H1 (cell line): ENCODE data around the gene PRDM15. TPM values are rescaled to one million over a fixed set of nuclear protein-coding genes. Genes with fewer than 3 reads are reported as not detected.

Source experiments
- CTCF ChIA-PET: fragments of 300-600 bp; sonication (Branson Sonifier 250); formaldehyde crosslinking; loops from one replicate; lab custom pipeline; 2021; ENCODE audit not compliant: partially characterized antibody; lab: Charles Lee
- POLR2A ChIA-PET: fragments of 300-600 bp; sonication (Branson Sonifier 250); formaldehyde crosslinking; loops from one replicate; lab custom pipeline; 2021; ENCODE audit warnings: inconsistent platforms; ENCODE audit not compliant: partially characterized antibody; lab: Charles Lee
- DNase-seq, 2 experiments: peaks; one replicate each; pipeline versions ENCODE4 v3.0.0 to v3.0.0-alpha.2; 2010 to 2022; ENCODE audit warnings: low spot score in 2 of 2, low read depth in 1 of 2, mixed read lengths in 1 of 2
- FAIRE-seq: peaks from 2 replicates; lab custom pipeline; 2011; peaks lifted over from hg19 to GRCh38; lab: Jason Lieb, UNC
- H2AFZ ChIP-seq: 2 replicates; pipeline ENCODE4 v1.8.1; 2012; ENCODE audit warnings: low read length, inconsistent platforms
- H2AK5ac ChIP-seq: 2 replicates; pipeline ENCODE4 v1.6.1; 2013; ENCODE audit warnings: low read depth, low read length
- H2BK120ac ChIP-seq: replicated peaks from 2 replicates; pipeline ENCODE3; 2013; ENCODE audit warnings: low read depth, low read length, inconsistent platforms
- H2BK12ac ChIP-seq: 2 replicates; pipeline ENCODE4 v1.6.1; 2013; ENCODE audit warnings: low read depth, low read length
- H2BK15ac ChIP-seq: 2 replicates; pipeline ENCODE4 v1.6.1; 2013; ENCODE audit warnings: low read length
- H2BK20ac ChIP-seq: 2 replicates; pipeline ENCODE4 v1.6.1; 2013; ENCODE audit warnings: low read length
- H2BK5ac ChIP-seq: 2 replicates; pipeline ENCODE4 v1.6.1; 2013; ENCODE audit warnings: low read depth, low read length
- H3K14ac ChIP-seq: 2 replicates; pipeline ENCODE4 v1.6.1; 2013; ENCODE audit warnings: inconsistent platforms; ENCODE audit not compliant: insufficient read length
- H3K18ac ChIP-seq: 2 replicates; pipeline ENCODE4 v1.6.1; 2013; ENCODE audit warnings: low read length; ENCODE audit errors: extremely low read depth
- H3K23ac ChIP-seq: 2 replicates; pipeline ENCODE4 v1.6.1; 2013; ENCODE audit warnings: inconsistent platforms; ENCODE audit not compliant: insufficient read length
- H3K23me2 ChIP-seq: 2 replicates; pipeline ENCODE4 v1.6.1; 2013; ENCODE audit warnings: low read depth, low read length
- H3K27ac ChIP-seq: 2 replicates; pipeline ENCODE4 v1.6.1; 2011; ENCODE audit warnings: low read depth, low read length, inconsistent platforms
- H3K27me3 ChIP-seq, 4 experiments: replicated peaks in 1 of 4; 1 replicate in 1 of 4; 2 replicates in 3 of 4; pipeline versions ENCODE4 v1.6.1 to v1.8.1; 2011 to 2013; ENCODE audit warnings: low read length in 3 of 4, mild to moderate bottlenecking in 3 of 4, inconsistent platforms in 2 of 4, mixed read lengths in 2 of 4, moderate library complexity in 1 of 4; ENCODE audit not compliant: control insufficient read depth in 3 of 4, insufficient read depth in 3 of 4; ENCODE audit errors: extremely low read depth in 1 of 4
- H3K36me3 ChIP-seq, 4 experiments: 2 replicates each; pipeline versions ENCODE4 v1.6.1 to v1.8.1; 2011 to 2013; ENCODE audit warnings: mild to moderate bottlenecking in 4 of 4, low read length in 3 of 4, moderate library complexity in 2 of 4, control low read depth in 1 of 4, inconsistent platforms in 1 of 4; ENCODE audit not compliant: insufficient read depth in 4 of 4, control insufficient read depth in 2 of 4
- H3K4ac ChIP-seq: replicated peaks from 2 replicates; pipeline ENCODE3; 2013; ENCODE audit warnings: low read length, low read depth, mixed read lengths, inconsistent platforms; ENCODE audit not compliant: insufficient read length
- H3K4me1 ChIP-seq, 4 experiments: replicated peaks in 1 of 4; 1 replicate in 1 of 4; 2 replicates in 3 of 4; pipeline versions ENCODE4 v1.6.1 to v1.8.1; 2011 to 2013; ENCODE audit warnings: low read length in 3 of 4, inconsistent platforms in 2 of 4, mixed read lengths in 1 of 4; ENCODE audit not compliant: insufficient read depth in 4 of 4, control insufficient read depth in 3 of 4
- H3K4me2 ChIP-seq, 2 experiments: 2 replicates each; pipeline versions ENCODE4 v1.6.1 to v1.8.1; 2011 to 2013; ENCODE audit warnings: low read depth in 2 of 2, low read length in 2 of 2, control low read depth in 1 of 2, inconsistent platforms in 1 of 2, mild to moderate bottlenecking in 1 of 2; ENCODE audit not compliant: insufficient read depth in 1 of 2
- H3K4me3 ChIP-seq, 4 experiments: fragments of 200-600, 300-600 bp in 1 of 4; sonication (generic), shearing (Covaris generic), sonication (Bioruptor Twin) in 1 of 4; 2 replicates each; pipeline versions ENCODE4 v1.5.1 to v1.8.1; 2011 to 2016; ENCODE audit warnings: low read length in 4 of 4, low read depth in 3 of 4, control low read depth in 2 of 4, inconsistent platforms in 2 of 4, mild to moderate bottlenecking in 2 of 4, mixed read lengths in 1 of 4, moderate library complexity in 1 of 4; ENCODE audit not compliant: insufficient read depth in 2 of 4; ENCODE audit errors: extremely low read depth in 1 of 4
- H3K56ac ChIP-seq: replicated peaks from 2 replicates; pipeline ENCODE3; 2013; ENCODE audit warnings: low read depth, mild to moderate bottlenecking, mixed read lengths, low read length, inconsistent platforms; ENCODE audit not compliant: insufficient read length
- H3K79me1 ChIP-seq: 2 replicates; pipeline ENCODE4 v1.6.1; 2013; ENCODE audit warnings: low read depth, low read length, control low read depth
- H3K79me2 ChIP-seq, 2 experiments: 2 replicates each; pipeline versions ENCODE4 v1.6.1 to v1.8.1; 2012 to 2013; ENCODE audit warnings: low read length in 2 of 2, mild to moderate bottlenecking in 2 of 2, inconsistent platforms in 1 of 2; ENCODE audit not compliant: insufficient read depth in 2 of 2, control insufficient read depth in 1 of 2
- H3K9ac ChIP-seq, 4 experiments: replicated peaks in 1 of 4; 1 replicate in 1 of 4; 2 replicates in 3 of 4; pipeline versions ENCODE4 v1.6.1 to v1.8.1; 2011 to 2013; ENCODE audit warnings: low read depth in 3 of 4, low read length in 3 of 4, control low read depth in 2 of 4, mild to moderate bottlenecking in 2 of 4, moderate library complexity in 2 of 4, inconsistent platforms in 1 of 4; ENCODE audit errors: extremely low read depth in 1 of 4
- H3K9me3 ChIP-seq, 2 experiments: 2 replicates each; pipeline versions ENCODE4 v1.6.1 to v1.8.1; 2012 to 2013; ENCODE audit warnings: mild to moderate bottlenecking in 2 of 2, moderate library complexity in 2 of 2, control low read depth in 1 of 2, inconsistent platforms in 1 of 2, low read depth in 1 of 2, low read length in 1 of 2, mixed read lengths in 1 of 2; ENCODE audit not compliant: insufficient read depth in 2 of 2
- H4K20me1 ChIP-seq, 2 experiments: replicated peaks in 1 of 2; 2 replicates each; pipeline versions ENCODE3 to v1.8.1; 2011 to 2013; ENCODE audit warnings: inconsistent platforms in 2 of 2, low read length in 2 of 2, mild to moderate bottlenecking in 1 of 2; ENCODE audit not compliant: insufficient read depth in 2 of 2, control insufficient read depth in 1 of 2
- H4K5ac ChIP-seq: 2 replicates; pipeline ENCODE4 v1.6.1; 2013; ENCODE audit warnings: low read length, low read depth, mixed read lengths, inconsistent platforms; ENCODE audit not compliant: insufficient read length
- H4K8ac ChIP-seq: 2 replicates; pipeline ENCODE4 v1.8.0; 2013; ENCODE audit warnings: mild to moderate bottlenecking, moderate library complexity, low read length, inconsistent platforms; ENCODE audit not compliant: insufficient read depth; ENCODE audit errors: extremely low read depth
- H4K91ac ChIP-seq: replicated peaks from 2 replicates; pipeline ENCODE3; 2013; ENCODE audit warnings: low read length, mixed read lengths, inconsistent platforms; ENCODE audit not compliant: insufficient read length
- BRCA1 ChIP-seq: IDR thresholded peaks from 2 replicates; pipeline ENCODE4 v1.6.1; 2012; ENCODE audit warnings: low read depth, low read length, improper control_type of control experiment
- CHD2 ChIP-seq: IDR thresholded peaks from 2 replicates; pipeline ENCODE4 v1.6.1; 2012; ENCODE audit warnings: low read length, improper control_type of control experiment
- CREB1 ChIP-seq: IDR thresholded peaks from 2 replicates; pipeline ENCODE4 v1.6.1; 2012; ENCODE audit warnings: inconsistent platforms
- CTBP2 ChIP-seq: IDR thresholded peaks from 2 replicates; pipeline ENCODE4 v1.7.0; 2011; ENCODE audit warnings: borderline replicate concordance, mild to moderate bottlenecking, moderate library complexity, mixed read lengths, low read length; ENCODE audit not compliant: insufficient read depth, insufficient read length
- EGR1 ChIP-seq: IDR thresholded peaks from 2 replicates; pipeline ENCODE4 v1.6.1; 2011; ENCODE audit warnings: low read depth, low read length, borderline replicate concordance
- EZH2 ChIP-seq: fragments of 200-600 bp; sonication (generic); IDR thresholded peaks from 2 replicates; pipeline ENCODE4 v1.7.1; 2012; ENCODE audit warnings: low read depth, mild to moderate bottlenecking, moderate library complexity, low read length, inconsistent platforms; ENCODE audit not compliant: severe bottlenecking
- HDAC2 ChIP-seq, 2 experiments: fragments of 300-600 bp in 1 of 2; sonication (generic) in 1 of 2; IDR thresholded peaks; 2 replicates each; pipeline ENCODE4 v1.6.1; 2011 to 2012; ENCODE audit warnings: low read depth in 2 of 2, low read length in 2 of 2, mild to moderate bottlenecking in 2 of 2, moderate library complexity in 2 of 2, borderline replicate concordance in 1 of 2, inconsistent platforms in 1 of 2
- HDAC6 ChIP-seq: IDR thresholded peaks from one replicate; pipeline ENCODE4 v1.7.1; 2012; ENCODE audit warnings: low read depth, mild to moderate bottlenecking, inconsistent platforms, low read length, moderate library complexity
- SAP30 ChIP-seq: fragments of 300-600 bp; sonication (generic); IDR thresholded peaks from 2 replicates; pipeline ENCODE4 v1.7.1; 2012; ENCODE audit warnings: low read length, moderate library complexity, mild to moderate bottlenecking, inconsistent platforms; ENCODE audit not compliant: insufficient read depth, insufficient replicate concordance
- SIX5 ChIP-seq: IDR thresholded peaks from 2 replicates; pipeline ENCODE4 v1.6.1; 2011; ENCODE audit warnings: mild to moderate bottlenecking, low read depth, low read length
- TCF12 ChIP-seq: IDR thresholded peaks from 2 replicates; pipeline ENCODE4 v1.6.1; 2011; ENCODE audit warnings: low read depth, mild to moderate bottlenecking, low read length
- TEAD4 ChIP-seq: IDR thresholded peaks from 2 replicates; pipeline ENCODE4 v1.6.1; 2012; ENCODE audit warnings: low read depth, low read length, inconsistent platforms, mixed read lengths
- ZNF274 ChIP-seq: IDR thresholded peaks from 2 replicates; pipeline ENCODE4 v1.7.0; 2012; ENCODE audit warnings: low read length, borderline replicate concordance; ENCODE audit errors: extremely low read depth
- WGBS, 2 experiments: shearing (Covaris generic) in 1 of 2; methylation state at CpG; one replicate each; pipeline versions ENCODE4 v1.1.6 to v1.1.7; 2013 to 2015; ENCODE audit warnings: low lambda C conversion rate in 2 of 2, mixed read lengths in 2 of 2, inconsistent platforms in 1 of 2, low coverage in 1 of 2, missing lambda C conversion rate in 1 of 2; ENCODE audit not compliant: insufficient replicate concordance in 2 of 2, insufficient coverage in 1 of 2, insufficient read length in 1 of 2; ENCODE audit errors: extremely low coverage in 1 of 2, missing lambda C conversion rate in 1 of 2; 5-methylcytosine and 5-hydroxymethylcytosine counted together
- polyA plus RNA-seq, 7 experiments: library from polyadenylated mRNA; depleted of rRNA in 3 of 7; stranded (reverse) in 5 of 7; unstranded in 2 of 7; fragments of >200 nt in 5 of 7; fragments of 200-250 nt in 2 of 7; gene quantifications; 1 replicate in 5 of 7; 2 replicates in 1 of 7; 4 replicates in 1 of 7; pipeline versions ENCODE4 v1.2.1 to v1.2.3, GENCODE V29; 2011 to 2013; ENCODE audit warnings: missing spikeins in 2 of 7, mixed read lengths in 2 of 7
- total RNA-seq: library from RNA; stranded (reverse); fragmentation: NEBNext Ultra II Directional; extraction: Animal tissue kit (Norgen Biotek cat#: 25700); gene quantifications from 2 replicates; pipeline ENCODE4 v1.2.1, GENCODE V29; 2021

The PRDM15 gene
- total and polyA plus RNA-seq, 2 of the 8 experiments (the other 6 are each of a cell fraction or from before 2014, with no cell fraction given) = 9.7 to 10.5 TPM

DNA sequence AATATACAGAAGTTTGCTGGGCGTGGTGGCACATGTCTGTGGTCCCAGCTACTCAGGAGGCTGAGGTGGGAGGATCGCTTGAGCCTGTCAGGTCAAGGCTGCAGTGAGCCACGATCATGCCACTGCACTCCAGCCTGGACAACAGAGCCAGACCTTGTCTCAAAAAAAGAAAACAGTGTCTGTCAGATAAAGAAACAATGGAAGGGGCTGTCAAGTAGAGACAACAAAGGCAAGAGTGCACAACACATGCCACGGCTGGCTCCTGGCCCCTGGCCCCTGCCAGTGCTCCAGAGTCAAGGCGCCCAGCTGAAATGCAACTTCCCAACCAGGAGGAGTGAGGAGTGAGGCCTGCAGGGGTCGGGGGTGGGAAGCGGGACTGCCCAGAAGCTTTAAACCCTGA, 32.6 kb downstream of the PRDM15 start:
- no peak overlapping the region for H2AFZ ChIP-seq
- no peak overlapping the region for H3K23ac ChIP-seq
- H3K4me3 ChIP-seq = no peak overlapping the region
- no peak overlapping the region for H3K18ac ChIP-seq
- no peaks in the 10 kb centered on the region for H3K79me2 ChIP-seq
- CTCF ChIA-PET = interaction anchor here (0.6 to 2.8 kb wide), 14 partner anchors 9 to 271 kb away, joined by 3 to 25 read pairs (median 4); no protein-coding TSS in a partner anchor
- POLR2A ChIA-PET = no interaction called here
- no peak overlapping the region for H3K4me2 ChIP-seq
- H3K23me2 ChIP-seq = no peaks in the 10 kb centered on the region
- no peak overlapping the region for H3K27ac ChIP-seq
- H4K91ac ChIP-seq = no peak overlapping the region
- peaks cover 0 to 2% (median 0%) of the 10 kb centered on the region in 4 experiments; a peak in 1 of 7 replicates for H3K4me1 ChIP-seq
- H3K4ac ChIP-seq = no peak overlapping the region
- no peak for FAIRE-seq
- H2AK5ac ChIP-seq = no peak overlapping the region
- TF ChIP-seq EZH2 = no peak
- no peak for TF ChIP-seq SAP30
- no peak for TF ChIP-seq TEAD4
- TF ChIP-seq EGR1 = no peak
- no peak for TF ChIP-seq CREB1
- no peak for TF ChIP-seq BRCA1
- TF ChIP-seq HDAC2 (IDR thresholded peaks at IDR 0.05; ENCODE audit: borderline replicate concordance in 1 of 2, low read depth in 2 of 2, low read length in 2 of 2) = no peak
- no peak for TF ChIP-seq ZNF274
- TF ChIP-seq SIX5 = no peak
- TF ChIP-seq TCF12 = no peak
- no peak for TF ChIP-seq CTBP2
- TF ChIP-seq CHD2 = no peak
- no peak for TF ChIP-seq HDAC6
- no peak overlapping the region for H4K8ac ChIP-seq
- WGBS, 2 experiments = 92% methylated on average over 7 of the region's 7 CpGs; no CpG with 5 or more reads in 1 of the 2 experiments
- no peak overlapping the region for H3K56ac ChIP-seq
- no peaks in the 10 kb centered on the region for H4K20me1 ChIP-seq
- H2BK5ac ChIP-seq = no peak overlapping the region
- no peak overlapping the region for H2BK20ac ChIP-seq
- no peak overlapping the region for H2BK15ac ChIP-seq
- H2BK120ac ChIP-seq = no peak overlapping the region
- H3K79me1 ChIP-seq = no peaks in the 10 kb centered on the region; the same call in 1 of the 2 replicates
- no peaks in the 10 kb centered on the region for H3K9me3 ChIP-seq
- H3K27me3 ChIP-seq = no peaks in the 10 kb centered on the region
- no peak overlapping the region for H3K14ac ChIP-seq
- no peak overlapping the region for H2BK12ac ChIP-seq
- H3K36me3 ChIP-seq = no peaks in the 10 kb centered on the region
- DNase-seq = no peak
- no peak overlapping the region for H3K9ac ChIP-seq
- no peak overlapping the region for H4K5ac ChIP-seq
